Activated CD4-positive, alpha-beta T cell treated with anti-CD3 and anti-CD28 coated beads, Interleukin-2, amount 10 ng/mL, durations not matched to agents 24 days and 14 days (primary cell): ENCODE results near the gene ZNF740. TPM values are rescaled to one million over a fixed set of nuclear protein-coding genes. Genes with fewer than 3 reads are reported as not detected.

Experiments
- DNase-seq: peaks from one replicate; pipeline ENCODE4 v3.0.0; 2022
- H3K27ac Mint-ChIP-seq: one replicate; pipeline ENCODE4 v1.8.0; 2022; ENCODE audit warnings: mild to moderate bottlenecking, mixed read lengths
- H3K27me3 Mint-ChIP-seq: one replicate; pipeline ENCODE4 v1.8.0; 2022; ENCODE audit warnings: mixed read lengths
- H3K36me3 Mint-ChIP-seq: one replicate; pipeline ENCODE4 v1.8.0; 2022; ENCODE audit warnings: low read depth, mild to moderate bottlenecking, mixed read lengths
- H3K4me1 Mint-ChIP-seq: one replicate; pipeline ENCODE4 v1.8.0; 2021; ENCODE audit warnings: mixed read lengths
- H3K4me3 Mint-ChIP-seq: one replicate; pipeline ENCODE4 v1.8.0; 2022; ENCODE audit warnings: mild to moderate bottlenecking, moderate library complexity, mixed read lengths
- H3K9me3 Mint-ChIP-seq: one replicate; pipeline ENCODE4 v1.8.0; 2021; ENCODE audit warnings: mixed read lengths
- intact Hi-C: fragments of 100-400 bp; cut with micrococcal nuclease; formaldehyde crosslinking; loops from one replicate; pipeline ENCODE4 v1.15.1; 2023
- total RNA-seq: library from RNA; stranded (reverse); gene quantifications from 2 replicates; pipeline ENCODE4 v1.2.3, GENCODE V29; 2022

ZNF740 gene
- total RNA-seq, 1 donor from 2014 or later, result 50.5 TPM

DNA sequence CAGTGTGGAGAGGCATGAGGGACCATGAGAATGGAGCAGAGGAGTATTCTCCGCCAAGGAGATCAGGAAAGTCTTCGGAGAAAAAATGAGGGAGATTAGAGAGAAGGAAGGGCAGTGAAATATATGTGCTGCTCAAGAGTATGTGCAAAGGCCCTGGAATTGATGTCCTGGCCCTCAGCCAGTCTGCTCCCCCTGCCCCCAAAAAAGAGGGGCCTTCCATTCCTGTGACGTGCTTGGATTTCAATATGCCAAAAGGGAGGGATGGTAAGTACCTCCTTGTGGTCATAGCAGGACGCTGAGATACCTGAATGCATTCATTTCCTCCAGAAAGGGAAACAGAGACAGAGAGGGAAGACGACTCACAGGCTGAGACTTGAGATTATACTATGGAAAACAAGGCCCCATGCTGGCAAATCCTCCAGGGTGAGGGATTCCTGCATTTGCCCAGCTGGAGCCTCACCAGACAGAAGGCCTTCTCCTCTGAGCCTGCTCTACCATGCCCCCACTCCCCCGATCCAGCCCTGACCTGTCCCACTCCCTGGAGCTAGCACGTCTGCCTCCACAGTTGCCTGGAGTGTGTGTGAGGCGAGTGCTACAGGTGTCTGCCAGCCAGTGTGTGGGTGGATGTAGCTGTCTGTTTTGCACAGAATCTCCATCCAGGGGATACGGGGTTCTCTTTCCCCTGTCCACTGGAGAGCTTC lies 55.4 kb downstream of the ZNF740 start:
- DNase-seq, result peak; percentile 70
- Mint-ChIP-seq H3K9me3 (no peaks in the 10 kb centered on the region), H3K4me1 (peaks cover 43% of the 10 kb centered on the region), H3K27me3 (no peaks in the 10 kb centered on the region), H3K36me3 (no peaks in the 10 kb centered on the region), H3K4me3 (peak overlapping the region; percentile 70), H3K27ac (peak overlapping the region; percentile 74)
- intact Hi-C loops, result loop anchor here (1.0 kb wide), 2 partner anchors 15 to 17 kb away; no protein-coding TSS in a partner anchor

DNA sequence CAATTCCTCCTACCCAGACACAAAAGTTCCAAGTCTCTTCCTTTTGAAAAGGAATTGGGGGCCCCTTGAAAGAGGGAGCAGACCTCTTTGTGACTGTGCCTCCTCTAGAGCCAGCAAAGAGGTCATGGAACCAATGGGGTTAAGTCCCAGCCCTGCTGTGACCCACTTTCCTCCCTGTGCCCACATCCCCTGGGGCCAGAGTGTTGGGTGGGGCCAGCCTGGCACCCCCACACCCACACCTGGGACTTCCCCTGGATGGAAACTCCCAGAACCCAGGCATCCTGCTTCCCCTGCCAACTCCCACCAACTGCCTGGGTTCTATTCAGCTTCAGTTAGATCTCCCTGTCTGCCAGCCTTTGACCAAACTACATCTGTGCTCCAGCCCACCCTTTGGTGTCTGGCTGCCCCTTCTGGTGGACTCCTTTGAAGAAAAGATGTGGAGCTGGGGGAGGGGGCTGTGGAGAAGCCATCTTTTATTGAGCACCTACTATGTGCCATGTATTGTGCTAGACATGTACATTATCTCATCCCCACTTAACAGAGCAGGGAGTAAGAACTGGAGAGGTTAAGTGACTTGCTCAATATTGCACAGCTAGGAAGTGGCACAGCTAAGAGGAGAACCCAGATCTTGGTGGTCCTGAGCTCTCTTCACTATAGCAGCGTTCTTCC lies 56.1 kb downstream of the ZNF740 start:
- peaks cover 41% of the 10 kb centered on the region for H3K4me1 Mint-ChIP-seq
- H3K27ac Mint-ChIP-seq, result peak overlapping the region; percentile 74
- intact Hi-C loops, result loop anchor here (1.0 kb wide), 2 partner anchors 15 to 17 kb away; no protein-coding TSS in a partner anchor
- no peaks in the 10 kb centered on the region for H3K27me3 Mint-ChIP-seq
- no peaks in the 10 kb centered on the region for H3K36me3 Mint-ChIP-seq
- no peaks in the 10 kb centered on the region for H3K9me3 Mint-ChIP-seq
- peak overlapping the region; percentile 70 for H3K4me3 Mint-ChIP-seq
- peak; percentile 76 for DNase-seq

DNA sequence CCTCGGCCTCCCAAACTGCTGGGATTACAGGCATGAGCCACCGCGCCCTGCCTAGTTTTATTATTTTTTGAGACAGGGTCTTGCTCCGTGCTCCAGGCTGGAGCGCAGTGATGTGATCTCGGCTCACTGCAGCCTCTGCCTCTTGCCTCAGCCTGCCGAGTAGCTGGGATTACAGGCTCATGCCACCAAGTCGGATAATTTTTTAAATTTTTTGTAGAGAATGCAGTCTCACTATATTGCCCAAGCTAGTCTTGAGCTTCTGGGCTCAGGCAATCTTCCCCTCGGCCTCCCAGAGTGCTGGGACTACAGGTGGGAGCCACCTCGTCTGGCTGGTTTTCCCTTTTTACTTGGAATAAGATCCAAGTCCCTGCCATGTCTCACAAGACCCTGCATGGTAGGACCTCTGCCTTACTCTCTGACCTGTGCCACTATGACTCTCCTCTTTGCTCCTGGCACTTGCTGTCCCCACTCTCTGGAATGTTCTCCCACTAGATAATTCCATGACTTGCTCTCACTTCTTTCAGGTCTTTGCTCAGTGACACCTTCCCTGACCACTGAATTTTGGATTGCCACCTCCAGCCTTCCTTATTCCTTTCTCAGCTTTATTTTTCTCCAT lies 59.2 kb downstream of the ZNF740 start:
- Mint-ChIP-seq H3K27me3 (peaks cover 21% of the 10 kb centered on the region), H3K27ac (peak overlapping the region; percentile 12), H3K4me3 (no peak overlapping the region), H3K36me3 (no peaks in the 10 kb centered on the region), H3K9me3 (no peaks in the 10 kb centered on the region), H3K4me1 (peaks cover 29% of the 10 kb centered on the region)
- intact Hi-C loops, result no loop called here
- no peak for DNase-seq

DNA sequence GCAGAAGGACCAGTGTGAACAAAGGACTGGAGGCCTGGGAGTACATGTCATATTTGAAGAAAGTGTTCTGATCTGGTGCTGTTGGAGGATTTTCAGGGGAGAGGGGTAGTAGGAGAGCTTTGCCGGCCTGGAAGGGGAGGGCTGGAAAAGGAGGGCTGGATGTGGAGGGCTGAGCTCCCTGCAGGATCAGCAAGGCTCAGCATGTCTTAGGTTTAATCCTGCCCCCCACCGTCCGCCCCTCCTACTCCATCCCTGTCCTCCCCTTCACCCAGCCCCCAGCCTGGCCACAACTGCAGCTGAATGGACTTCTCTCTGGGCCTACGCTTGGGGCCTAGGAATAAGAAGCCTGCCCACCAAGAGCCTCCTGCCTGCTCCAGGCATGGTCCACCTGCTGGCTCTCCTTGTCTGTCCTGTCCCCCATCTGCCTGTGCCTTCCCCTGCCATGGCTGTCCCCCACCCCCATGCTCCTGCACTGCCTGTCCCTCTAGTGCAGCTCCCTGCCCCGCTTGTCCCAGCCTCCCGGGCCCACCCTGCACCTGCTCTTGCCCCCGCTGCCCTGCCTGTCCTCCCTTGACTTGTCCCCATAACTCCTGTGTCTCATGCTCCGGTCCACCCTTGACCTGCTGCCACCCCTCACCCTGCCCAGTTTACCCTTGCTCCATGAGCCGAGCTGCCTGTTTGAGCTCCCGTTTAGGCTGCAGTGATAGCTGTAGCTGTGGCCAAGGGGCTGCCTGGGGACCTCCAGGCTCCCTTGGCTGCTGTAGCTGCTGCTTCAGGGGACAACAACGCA lies 61.3 kb downstream of the ZNF740 start:
- Mint-ChIP-seq H3K27ac (no peak overlapping the region), H3K4me1 (peaks cover 12% of the 10 kb centered on the region), H3K36me3 (no peaks in the 10 kb centered on the region), H3K4me3 (no peak overlapping the region), H3K27me3 (peaks cover 26% of the 10 kb centered on the region), H3K9me3 (no peaks in the 10 kb centered on the region)
- peak; percentile 52 for DNase-seq
- intact Hi-C loops, result no loop called here

DNA sequence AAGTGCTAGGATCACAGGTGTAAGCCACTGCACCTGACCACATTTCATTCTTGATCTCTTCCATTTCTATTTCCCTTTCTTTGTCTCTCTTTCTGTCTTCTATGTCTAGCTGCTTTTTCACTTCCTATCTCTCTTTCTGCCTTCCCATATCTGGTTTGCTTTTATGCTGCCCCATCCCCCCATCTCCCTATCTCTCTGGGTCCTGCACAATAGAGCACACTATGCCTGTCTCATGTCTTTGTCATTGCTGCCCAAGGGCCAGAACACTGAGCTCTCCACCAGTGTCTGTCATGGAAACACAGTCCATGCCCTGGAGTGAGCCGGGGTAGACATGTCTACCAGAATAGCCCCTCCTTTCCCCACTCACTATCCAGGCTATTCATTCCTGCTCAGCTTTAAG lies 63.8 kb downstream of the ZNF740 start:
- Mint-ChIP-seq H3K27ac (no peak overlapping the region), H3K27me3 (peaks cover 26% of the 10 kb centered on the region), H3K9me3 (no peaks in the 10 kb centered on the region), H3K36me3 (no peaks in the 10 kb centered on the region), H3K4me3 (no peak overlapping the region), H3K4me1 (peaks cover 6% of the 10 kb centered on the region)
- intact Hi-C loops, result no loop called here
- peak; percentile 52 for DNase-seq

Other genes starting within 250 kb of the ZNF740 start
- gene KRT18, start 231.6 kb upstream of the ZNF740 start, total RNA-seq, result 2.4 and 2.7 TPM in 2 replicates
- 500 and 521 TPM in 2 replicates for gene EIF4B, start 174.3 kb upstream of the ZNF740 start, total RNA-seq
- 1.8 and 2.3 TPM in 2 replicates for gene TNS2, start 130.7 kb upstream of the ZNF740 start, total RNA-seq
- 35.6 TPM in 2 replicates for gene SPRYD3, start 101.3 kb upstream of the ZNF740 start, total RNA-seq
- not detected in 2 replicates for gene IGFBP6, start 83.1 kb upstream of the ZNF740 start, total RNA-seq
- not detected in 2 replicates for gene SOAT2, start 77.2 kb upstream of the ZNF740 start, total RNA-seq
- gene CSAD, start 203 bp downstream of the ZNF740 start, total RNA-seq, result 21.6 and 25.6 TPM in 2 replicates
- gene ITGB7, start 26.5 kb downstream of the ZNF740 start, total RNA-seq, result 226 and 239 TPM in 2 replicates
- gene RARG, start 51.5 kb downstream of the ZNF740 start, total RNA-seq, result 57.2 and 58.5 TPM in 2 replicates
- gene ESPL1, start 87.6 kb downstream of the ZNF740 start, total RNA-seq, result 71.8 and 76.7 TPM in 2 replicates
- 319 and 342 TPM in 2 replicates for gene PFDN5, start 114.8 kb downstream of the ZNF740 start, total RNA-seq
- gene MYG1, start 119.0 kb downstream of the ZNF740 start, total RNA-seq, result 104 and 108 TPM in 2 replicates
- 86.7 and 91.1 TPM in 2 replicates for gene AAAS, start 140.9 kb downstream of the ZNF740 start, total RNA-seq
- not detected in 2 replicates for gene SP7, start 155.6 kb downstream of the ZNF740 start, total RNA-seq
- gene SP1, start 199.5 kb downstream of the ZNF740 start, total RNA-seq, result 67.7 and 69.2 TPM in 2 replicates
- 0.09 TPM in 1 of 2 replicates, not detected in the other for gene AMHR2, start 243.1 kb downstream of the ZNF740 start, total RNA-seq